ENCODE data around the gene WDR33.

DNA sequence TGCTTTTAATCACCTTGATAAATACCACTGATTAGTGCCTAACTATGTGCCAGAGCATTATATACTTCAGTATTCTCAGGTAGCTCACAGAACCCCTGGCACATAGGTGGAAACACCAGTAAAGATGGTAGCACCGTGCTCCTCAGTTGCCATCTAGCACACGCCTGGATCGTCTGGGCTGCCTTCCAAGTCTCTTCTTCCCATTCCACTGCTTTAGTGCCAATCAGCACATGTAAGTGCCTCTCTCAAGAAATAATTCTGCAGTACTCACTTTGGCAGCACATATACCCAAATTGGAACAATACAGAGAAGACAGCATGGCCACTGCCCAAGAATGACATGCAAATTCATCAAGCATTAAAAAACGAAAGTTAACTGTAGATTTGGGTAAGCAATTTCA is 34.0 kb upstream of the WDR33 start:
- TF ChIP-seq YY1 (IDR thresholded peaks at IDR 0.05; ENCODE audit: low read depth), result no peak
- TF ChIP-seq NFIC (IDR thresholded peaks at IDR 0.05), result no peak
- no peak for TF ChIP-seq FOXM1 (IDR thresholded peaks at IDR 0.05; ENCODE audit: borderline replicate concordance, low read depth)
- no peak for TF ChIP-seq CEBPB (IDR thresholded peaks at IDR 0.05)
- TF ChIP-seq, protein P1, sequence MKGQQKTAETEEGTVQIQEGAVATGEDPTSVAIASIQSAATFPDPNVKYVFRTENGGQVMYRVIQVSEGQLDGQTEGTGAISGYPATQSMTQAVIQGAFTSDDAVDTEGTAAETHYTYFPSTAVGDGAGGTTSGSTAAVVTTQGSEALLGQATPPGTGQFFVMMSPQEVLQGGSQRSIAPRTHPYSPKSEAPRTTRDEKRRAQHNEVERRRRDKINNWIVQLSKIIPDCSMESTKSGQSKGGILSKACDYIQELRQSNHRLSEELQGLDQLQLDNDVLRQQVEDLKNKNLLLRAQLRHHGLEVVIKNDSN (IDR thresholded peaks at IDR 0.05), result no peak
- TF ChIP-seq, protein P2, sequence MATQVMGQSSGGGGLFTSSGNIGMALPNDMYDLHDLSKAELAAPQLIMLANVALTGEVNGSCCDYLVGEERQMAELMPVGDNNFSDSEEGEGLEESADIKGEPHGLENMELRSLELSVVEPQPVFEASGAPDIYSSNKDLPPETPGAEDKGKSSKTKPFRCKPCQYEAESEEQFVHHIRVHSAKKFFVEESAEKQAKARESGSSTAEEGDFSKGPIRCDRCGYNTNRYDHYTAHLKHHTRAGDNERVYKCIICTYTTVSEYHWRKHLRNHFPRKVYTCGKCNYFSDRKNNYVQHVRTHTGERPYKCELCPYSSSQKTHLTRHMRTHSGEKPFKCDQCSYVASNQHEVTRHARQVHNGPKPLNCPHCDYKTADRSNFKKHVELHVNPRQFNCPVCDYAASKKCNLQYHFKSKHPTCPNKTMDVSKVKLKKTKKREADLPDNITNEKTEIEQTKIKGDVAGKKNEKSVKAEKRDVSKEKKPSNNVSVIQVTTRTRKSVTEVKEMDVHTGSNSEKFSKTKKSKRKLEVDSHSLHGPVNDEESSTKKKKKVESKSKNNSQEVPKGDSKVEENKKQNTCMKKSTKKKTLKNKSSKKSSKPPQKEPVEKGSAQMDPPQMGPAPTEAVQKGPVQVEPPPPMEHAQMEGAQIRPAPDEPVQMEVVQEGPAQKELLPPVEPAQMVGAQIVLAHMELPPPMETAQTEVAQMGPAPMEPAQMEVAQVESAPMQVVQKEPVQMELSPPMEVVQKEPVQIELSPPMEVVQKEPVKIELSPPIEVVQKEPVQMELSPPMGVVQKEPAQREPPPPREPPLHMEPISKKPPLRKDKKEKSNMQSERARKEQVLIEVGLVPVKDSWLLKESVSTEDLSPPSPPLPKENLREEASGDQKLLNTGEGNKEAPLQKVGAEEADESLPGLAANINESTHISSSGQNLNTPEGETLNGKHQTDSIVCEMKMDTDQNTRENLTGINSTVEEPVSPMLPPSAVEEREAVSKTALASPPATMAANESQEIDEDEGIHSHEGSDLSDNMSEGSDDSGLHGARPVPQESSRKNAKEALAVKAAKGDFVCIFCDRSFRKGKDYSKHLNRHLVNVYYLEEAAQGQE (IDR thresholded peaks at IDR 0.05; ENCODE audit: low read depth), result no peak
- no peak for TF ChIP-seq TCF12 (IDR thresholded peaks at IDR 0.05; ENCODE audit: low read depth)

All from Ishikawa (cell line).